ENCODE results near the gene RNASE11.

DNA sequence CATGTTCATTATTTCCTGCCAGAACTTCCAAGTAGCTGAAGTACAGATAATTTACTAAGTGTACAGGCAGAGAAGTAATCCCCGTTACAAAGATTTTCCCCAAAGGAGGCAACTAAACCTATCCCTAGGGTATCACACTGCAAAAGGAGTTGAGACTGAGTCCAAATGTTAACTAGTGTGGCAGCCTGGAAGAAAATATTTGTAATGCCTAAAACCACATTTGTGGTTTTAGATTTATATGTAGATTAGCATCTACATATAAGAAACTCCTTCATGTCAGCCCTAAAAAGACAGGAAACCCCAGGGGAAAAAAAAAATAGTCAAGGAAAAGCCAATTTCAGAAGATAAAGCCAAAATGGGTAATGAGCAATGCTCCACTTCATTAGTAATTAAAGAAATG, 4.8 kb upstream of the RNASE11 start:
- TF ChIP-seq, protein P1, sequence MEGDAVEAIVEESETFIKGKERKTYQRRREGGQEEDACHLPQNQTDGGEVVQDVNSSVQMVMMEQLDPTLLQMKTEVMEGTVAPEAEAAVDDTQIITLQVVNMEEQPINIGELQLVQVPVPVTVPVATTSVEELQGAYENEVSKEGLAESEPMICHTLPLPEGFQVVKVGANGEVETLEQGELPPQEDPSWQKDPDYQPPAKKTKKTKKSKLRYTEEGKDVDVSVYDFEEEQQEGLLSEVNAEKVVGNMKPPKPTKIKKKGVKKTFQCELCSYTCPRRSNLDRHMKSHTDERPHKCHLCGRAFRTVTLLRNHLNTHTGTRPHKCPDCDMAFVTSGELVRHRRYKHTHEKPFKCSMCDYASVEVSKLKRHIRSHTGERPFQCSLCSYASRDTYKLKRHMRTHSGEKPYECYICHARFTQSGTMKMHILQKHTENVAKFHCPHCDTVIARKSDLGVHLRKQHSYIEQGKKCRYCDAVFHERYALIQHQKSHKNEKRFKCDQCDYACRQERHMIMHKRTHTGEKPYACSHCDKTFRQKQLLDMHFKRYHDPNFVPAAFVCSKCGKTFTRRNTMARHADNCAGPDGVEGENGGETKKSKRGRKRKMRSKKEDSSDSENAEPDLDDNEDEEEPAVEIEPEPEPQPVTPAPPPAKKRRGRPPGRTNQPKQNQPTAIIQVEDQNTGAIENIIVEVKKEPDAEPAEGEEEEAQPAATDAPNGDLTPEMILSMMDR (IDR thresholded peaks at IDR 0.05; ENCODE audit: low read depth, low read length) = no peak
- TF ChIP-seq POLR2A (IDR thresholded peaks at IDR 0.05; ENCODE audit: extremely low read depth, insufficient read length) = no peak
- no peak for TF ChIP-seq MYC (IDR thresholded peaks at IDR 0.05; ENCODE audit: low read depth, low read length)
- TF ChIP-seq MAX (IDR thresholded peaks at IDR 0.05; ENCODE audit: low read depth, low read length) = no peak
